Kidney glomerular epithelial cell (primary cell): ENCODE data around the gene TMEM132D.
"Not testable (repeated sequence)": the region's sequence is repeated elsewhere in the genome, so short reads cannot be mapped to it uniquely, and the experiment has no call there.

Experiments used
- DNase-seq: peaks from one replicate; lab custom pipeline; 2025; lab: John Stamatoyannopoulos, UW

TMEM132D gene

GRCh38 chr12:129241852-129242251 lies 662.0 kb downstream of the TMEM132D start:
- DNase-seq = no peak

- no peak for DNase-seq
These were observed 665.9 kb downstream of the TMEM132D start for GRCh38 chr12:129237881-129238280.

GRCh38 chr12:129234209-129234608 lies 669.6 kb downstream of the TMEM132D start:
- DNase-seq = no peak

DNA sequence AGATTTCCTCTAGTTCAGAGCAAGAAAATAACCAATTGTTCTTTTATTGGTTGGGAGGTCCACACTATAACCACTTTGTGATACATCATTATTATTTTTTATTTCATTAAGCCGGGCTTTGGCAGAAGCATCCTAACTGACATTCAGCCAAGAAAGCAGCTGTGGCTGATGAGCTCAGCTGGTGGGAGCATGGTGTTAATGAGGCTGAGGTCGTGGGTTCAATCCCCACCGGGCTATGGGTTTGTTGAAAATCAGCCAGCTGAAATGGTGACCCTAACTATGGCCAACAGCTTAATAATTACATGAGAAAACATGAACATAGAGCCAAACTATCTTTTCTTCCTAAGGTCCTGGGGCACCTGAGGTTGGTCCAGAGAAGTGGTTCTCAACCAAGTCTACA lies 672.3 kb downstream of the TMEM132D start:
- no peak for DNase-seq

- DNase-seq = no peak
These were observed 672.8 kb downstream of the TMEM132D start for GRCh38 chr12:129230995-129231394.

DNA sequence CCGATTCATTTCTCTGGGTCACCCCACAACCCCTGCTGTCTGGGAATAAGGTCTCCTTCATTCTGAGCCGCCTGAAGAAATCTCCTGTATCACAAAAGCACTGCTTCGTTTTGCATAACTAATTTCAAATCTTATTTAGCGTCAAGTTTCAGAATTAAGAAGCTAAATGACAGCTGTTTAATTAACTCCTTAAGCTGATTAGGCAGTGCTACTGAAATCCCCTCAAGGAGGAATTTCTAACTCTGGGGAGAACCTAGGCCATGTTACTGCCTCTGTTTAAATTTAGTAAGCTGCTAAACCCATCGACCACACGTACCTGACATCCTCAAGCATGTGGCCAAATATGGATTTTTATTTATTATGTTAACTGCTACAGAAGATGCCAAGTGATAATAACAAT lies 677.0 kb downstream of the TMEM132D start:
- no peak for DNase-seq

GRCh38 chr12:129226005-129226404 lies 677.8 kb downstream of the TMEM132D start:
- DNase-seq = no peak

DNA sequence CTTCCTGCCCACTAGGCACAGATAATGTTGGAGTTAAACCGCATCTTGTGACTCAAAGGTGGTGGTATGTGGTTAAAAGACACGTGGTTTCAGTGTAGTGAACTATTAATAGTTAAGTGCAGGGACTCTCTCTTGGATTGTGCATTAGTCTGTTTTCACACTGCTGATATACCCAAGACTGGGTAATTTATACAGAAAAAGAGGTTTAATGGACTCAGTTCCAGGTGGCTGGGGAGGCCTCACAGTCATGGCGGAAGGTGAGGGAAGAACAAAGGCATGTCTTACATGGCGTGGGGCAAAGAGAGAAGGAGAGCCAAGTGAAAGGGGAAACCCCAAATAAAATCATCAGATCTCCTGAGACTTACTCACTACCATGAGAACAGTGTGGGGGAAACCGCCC lies 688.3 kb downstream of the TMEM132D start:
- DNase-seq = peak; percentile 19

GRCh38 chr12:129213551-129213950 lies 690.3 kb downstream of the TMEM132D start:
- DNase-seq = no peak

DNA sequence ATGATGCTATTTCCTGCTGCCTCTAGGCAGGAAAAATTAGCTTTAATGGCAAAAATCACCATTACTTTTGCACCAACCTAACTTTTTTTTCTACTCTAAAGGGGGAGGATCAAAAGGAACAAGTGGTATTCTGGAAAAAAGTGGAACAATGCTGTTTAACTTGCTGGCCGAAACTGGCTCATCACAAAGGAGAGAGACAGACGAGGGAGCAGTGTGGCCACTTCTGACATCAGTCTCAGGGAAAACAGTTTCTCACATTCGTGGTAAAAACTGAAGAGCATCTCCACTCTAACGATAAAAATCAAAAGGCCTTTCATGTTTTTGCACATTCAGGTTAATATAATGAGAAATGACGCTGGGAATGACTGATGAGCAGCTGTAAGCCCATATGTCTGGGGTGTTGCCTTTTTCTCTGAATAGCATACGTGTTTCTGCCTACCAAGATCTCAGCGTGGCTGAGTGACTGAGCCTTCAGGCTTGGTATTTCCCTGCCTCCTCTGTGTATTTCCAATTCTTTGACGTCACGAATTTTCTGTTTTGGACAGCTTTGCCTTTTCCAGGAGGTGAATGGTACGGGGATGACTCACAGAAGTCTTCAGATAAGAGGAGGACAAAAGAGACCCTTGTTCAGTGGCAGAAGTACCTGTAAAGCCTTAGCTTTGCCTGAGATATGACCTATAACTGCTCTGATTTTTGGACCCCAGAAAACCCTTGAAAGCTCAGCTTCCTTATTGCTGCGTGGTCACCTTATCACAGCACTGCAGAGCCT lies 691.8 kb downstream of the TMEM132D start:
- peak; percentile 10 for DNase-seq

DNA sequence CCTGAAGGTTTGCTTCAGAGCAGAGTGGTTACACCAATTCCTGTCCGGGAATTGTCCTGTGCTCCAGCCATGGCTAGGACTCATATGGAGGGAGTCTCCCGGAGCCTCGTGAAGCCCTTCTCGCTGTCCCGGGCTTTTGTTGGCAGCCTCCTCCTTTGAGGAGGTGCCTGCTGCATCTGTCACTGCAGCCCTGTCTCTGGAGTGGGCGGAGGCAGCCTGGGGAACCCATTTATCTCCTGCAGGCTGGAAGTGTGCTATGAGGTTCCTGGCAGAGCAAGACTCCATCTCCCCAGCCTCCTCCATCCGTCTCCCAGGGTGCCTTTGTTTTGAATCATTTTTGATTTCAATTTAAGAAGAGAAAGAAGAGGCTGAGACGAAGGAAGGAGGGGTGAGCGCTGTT lies 695.3 kb downstream of the TMEM132D start:
- DNase-seq = no peak

GRCh38 chr12:129207084-129207483 lies 696.7 kb downstream of the TMEM132D start:
- no peak for DNase-seq

- no peak for DNase-seq
These were observed 700.4 kb downstream of the TMEM132D start for GRCh38 chr12:129203456-129203855.

DNA sequence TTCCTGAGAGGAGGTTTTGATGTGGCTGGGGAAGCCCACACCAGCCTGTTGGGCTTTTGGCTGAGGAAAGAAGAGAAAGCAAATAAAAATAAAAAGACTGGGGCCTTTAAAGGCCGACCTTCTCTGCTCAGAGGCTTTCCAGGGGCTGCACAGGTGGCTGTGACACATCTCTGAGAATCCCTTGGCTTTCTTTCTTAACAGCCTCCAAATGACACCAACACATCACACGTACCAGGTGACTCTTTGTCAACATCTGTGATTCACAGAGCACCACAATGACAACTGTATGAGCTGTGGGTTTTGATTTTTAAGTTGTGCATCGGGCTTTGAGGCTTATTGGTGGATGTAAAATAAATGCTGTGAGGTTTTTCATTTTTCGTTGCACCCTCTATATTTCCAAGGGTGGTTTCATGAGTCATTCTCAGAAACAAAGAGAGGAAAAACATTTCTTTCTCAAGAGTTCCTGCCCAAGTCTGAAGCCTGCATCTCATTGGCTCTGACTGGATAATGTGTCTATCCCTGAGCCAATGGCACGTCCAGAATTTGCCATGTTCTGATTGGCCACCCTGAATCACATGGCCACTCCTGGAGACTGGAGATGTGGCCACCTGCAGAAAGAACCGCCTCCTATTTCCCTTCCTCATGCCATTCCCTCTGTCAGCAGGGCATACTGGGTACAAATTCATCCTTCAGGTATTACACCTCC lies 701.6 kb downstream of the TMEM132D start:
- DNase-seq = no peak

DNA sequence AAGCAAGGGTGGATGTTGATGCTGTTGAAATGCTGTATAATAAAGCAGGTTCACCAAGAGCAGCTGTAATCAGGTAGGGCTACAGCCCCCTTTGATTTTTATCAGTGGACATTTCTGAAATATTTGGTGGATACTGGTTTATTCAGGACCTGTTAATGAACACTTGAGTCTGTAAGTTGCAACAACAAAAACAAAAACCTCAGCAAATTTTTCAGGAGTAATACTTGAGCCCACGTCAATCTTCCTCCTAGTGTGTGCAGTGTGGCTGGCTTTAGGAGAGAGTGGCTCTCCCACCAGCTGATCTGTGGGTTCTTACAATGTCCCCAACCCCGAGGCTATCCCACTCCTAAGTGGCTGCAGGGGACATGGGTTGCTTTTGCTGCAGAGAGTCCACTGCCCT lies 702.8 kb downstream of the TMEM132D start:
- no peak for DNase-seq

GRCh38 chr12:129200576-129200975 lies 703.2 kb downstream of the TMEM132D start:
- DNase-seq = no peak

GRCh38 chr12:129196927-129197326 lies 706.9 kb downstream of the TMEM132D start:
- no peak for DNase-seq

DNA sequence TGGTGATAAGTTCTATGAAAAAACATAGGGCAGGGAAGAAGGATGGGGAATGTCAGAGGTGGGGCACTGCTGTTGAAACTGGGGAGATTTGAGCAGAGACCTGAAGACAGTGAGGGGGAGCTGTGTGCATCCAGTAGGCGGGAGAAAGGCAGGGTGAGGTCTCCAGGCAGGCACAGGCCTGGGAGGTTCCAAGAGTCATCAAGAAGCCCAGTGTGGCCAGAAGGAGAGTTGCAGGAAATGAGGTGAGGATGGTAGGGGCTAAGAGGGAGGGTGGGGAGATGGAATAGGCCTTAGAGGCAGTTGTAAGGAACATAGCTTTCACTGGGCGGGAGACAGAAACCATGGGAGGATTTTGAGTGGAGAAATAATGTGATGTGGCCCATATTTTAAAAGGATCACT lies 708.7 kb downstream of the TMEM132D start:
- no peak for DNase-seq

DNA sequence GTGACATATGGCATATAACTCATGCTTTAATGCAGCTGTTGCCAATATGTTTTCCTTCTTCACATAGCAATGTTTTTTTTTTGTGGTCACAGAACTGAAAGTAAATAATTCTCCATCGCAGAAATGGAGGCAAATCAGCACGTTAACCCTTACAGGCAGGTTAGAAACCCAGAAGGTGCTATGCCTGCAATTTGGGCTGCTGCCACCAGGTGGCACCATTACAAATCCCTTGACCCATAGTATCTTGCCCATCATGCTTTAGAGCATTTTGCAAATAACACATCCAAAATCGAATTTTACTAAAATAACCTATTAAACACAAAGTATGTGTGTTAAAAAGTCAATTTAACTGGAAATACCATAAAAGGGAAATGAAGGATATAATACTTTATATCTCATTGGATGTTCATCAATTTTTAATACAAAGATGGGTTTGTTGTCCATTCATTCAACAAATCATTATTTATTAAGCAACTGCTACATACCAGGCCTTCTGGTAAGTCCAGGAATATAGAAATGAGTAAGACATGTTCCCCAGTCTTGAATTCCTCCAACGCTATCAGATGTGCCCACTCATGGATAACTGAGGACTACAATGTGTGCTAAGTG lies 710.5 kb downstream of the TMEM132D start:
- DNase-seq = no peak

DNA sequence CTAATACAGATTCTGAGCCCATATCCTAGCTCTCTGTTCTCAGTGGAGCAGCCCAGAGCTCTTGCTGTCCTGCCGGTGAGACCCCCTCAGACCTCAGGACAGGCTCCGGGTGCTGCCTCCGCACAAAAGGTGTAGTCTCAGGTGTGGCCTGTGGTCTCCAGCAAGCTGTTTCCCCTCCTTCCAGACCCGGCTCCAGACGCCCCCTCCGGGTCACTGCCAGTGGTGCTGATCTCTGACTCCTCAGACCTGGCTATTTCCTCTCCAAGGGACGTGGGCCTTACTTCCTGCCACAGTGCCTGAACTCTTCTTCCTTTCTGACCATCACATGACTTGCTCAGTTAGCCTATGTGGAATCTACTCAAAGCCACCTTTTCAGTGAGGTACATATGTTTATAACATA lies 713.0 kb downstream of the TMEM132D start:
- DNase-seq = no peak

DNA sequence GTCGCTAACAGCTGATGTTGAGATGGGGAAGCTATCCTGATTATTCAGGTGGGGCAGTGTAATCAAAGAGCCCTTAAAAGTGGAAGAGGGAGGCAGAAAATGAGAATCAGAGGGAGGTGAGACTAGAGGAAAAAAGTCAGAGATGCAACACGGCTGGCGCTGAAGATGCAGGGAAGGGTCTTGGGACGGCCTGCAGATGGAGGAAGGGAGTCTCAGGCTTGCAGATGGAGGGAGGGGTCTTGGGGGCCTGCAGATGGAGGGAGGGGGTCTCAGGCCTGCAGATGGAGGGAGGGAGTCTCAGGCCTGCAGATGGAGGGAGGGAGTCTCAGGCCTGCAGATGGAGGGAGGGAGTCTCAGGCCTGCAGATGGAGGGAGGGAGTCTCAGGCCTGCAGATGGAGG lies 713.9 kb downstream of the TMEM132D start:
- DNase-seq = not testable (repeated sequence)

GRCh38 chr12:129186952-129187351 lies 716.9 kb downstream of the TMEM132D start:
- no peak for DNase-seq

DNA sequence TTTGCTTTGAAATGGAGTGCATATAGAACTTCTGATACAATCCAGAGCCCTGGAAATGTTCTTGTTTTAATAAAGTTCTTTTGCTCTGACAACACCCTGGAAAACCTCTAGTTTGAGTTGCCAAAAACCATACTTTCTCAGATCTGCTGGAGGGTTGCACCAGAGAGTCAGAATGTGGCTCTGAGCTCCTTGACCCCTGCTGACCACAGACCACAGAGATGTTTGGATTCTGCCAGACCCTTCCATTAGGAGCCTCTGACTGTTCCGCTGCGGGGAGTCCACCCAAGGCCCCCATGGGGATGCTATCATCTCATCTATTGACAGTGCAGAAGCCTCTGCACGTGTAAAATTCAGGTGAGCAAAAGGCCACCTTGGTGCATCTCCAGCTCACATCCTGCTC lies 718.0 kb downstream of the TMEM132D start:
- no peak for DNase-seq
